ENCODE measurements around the gene WNT5B.

Gene WNT5B

GRCh38 chr12:1635301-1636095 is 6.5 kb downstream of the WNT5B start:
- no peak for ATAC-seq
- no peak for TF ChIP-seq GLIS3 (CRISPR knock-in tag; IDR thresholded peaks at IDR 0.05)

GRCh38 chr12:1638203-1638602 is 9.2 kb downstream of the WNT5B start:
- TF ChIP-seq SNAI2 (CRISPR knock-in tag; IDR thresholded peaks at IDR 0.05) (no peak), ZNF565 (CRISPR knock-in tag; conservative IDR thresholded peaks at IDR 0.05; ENCODE audit: low read depth) (no peak), TSHZ2 (CRISPR knock-in tag; IDR thresholded peaks at IDR 0.05) (no peak), ARNTL (CRISPR knock-in tag; IDR thresholded peaks at IDR 0.05; ENCODE audit: borderline replicate concordance, low read depth) (no peak), PATZ1 (CRISPR knock-in tag; IDR thresholded peaks at IDR 0.05; ENCODE audit: borderline replicate concordance) (no peak), CREB5 (CRISPR knock-in tag; IDR thresholded peaks at IDR 0.05; ENCODE audit: low read depth) (no peak), PPARA (CRISPR knock-in tag; IDR thresholded peaks at IDR 0.05; ENCODE audit: borderline replicate concordance) (no peak), ZC3H10 (CRISPR knock-in tag; IDR thresholded peaks at IDR 0.05) (no peak), TOX (CRISPR knock-in tag; IDR thresholded peaks at IDR 0.05; ENCODE audit: borderline replicate concordance) (no peak), TCF4 (CRISPR knock-in tag; IDR thresholded peaks at IDR 0.05; ENCODE audit: borderline replicate concordance) (no peak), ZNF8 (CRISPR knock-in tag; IDR thresholded peaks at IDR 0.05) (no peak), ZNF70 (CRISPR knock-in tag; IDR thresholded peaks at IDR 0.05) (no peak), CSRNP3 (CRISPR knock-in tag; IDR thresholded peaks at IDR 0.05) (no peak), CSDC2 (CRISPR knock-in tag; IDR thresholded peaks at IDR 0.05) (no peak), GLIS3 (CRISPR knock-in tag; IDR thresholded peaks at IDR 0.05) (no peak), POU6F1 (CRISPR knock-in tag; IDR thresholded peaks at IDR 0.05; ENCODE audit: borderline replicate concordance, low read depth) (no peak)

GRCh38 chr12:1639538-1639937 is 10.5 kb downstream of the WNT5B start:
- TF ChIP-seq ZC3H10 (CRISPR knock-in tag; IDR thresholded peaks at IDR 0.05) (no peak), ZNF70 (CRISPR knock-in tag; IDR thresholded peaks at IDR 0.05) (no peak), POU6F1 (CRISPR knock-in tag; IDR thresholded peaks at IDR 0.05; ENCODE audit: borderline replicate concordance, low read depth) (no peak)
- no peak for ATAC-seq

More at GRCh38 chr12:1638203-1638602, 9.2 kb downstream of the WNT5B start:
- no peak for ATAC-seq

Data from SK-N-SH treated with all-trans-retinoic acid at 6 μM for 48 hours (cell line).